ENCODE results near the gene LANCL3.
"Not testable (repeated sequence)": the region's sequence is repeated elsewhere in the genome, so short reads cannot be mapped to it uniquely, and the experiment has no call there.

Gene LANCL3

GRCh38 chrX:37638047-37638446, 66.6 kb downstream of the LANCL3 start:
- no peak for DNase-seq

GRCh38 chrX:37640142-37640541, 68.7 kb downstream of the LANCL3 start:
- DNase-seq, result no peak

DNA sequence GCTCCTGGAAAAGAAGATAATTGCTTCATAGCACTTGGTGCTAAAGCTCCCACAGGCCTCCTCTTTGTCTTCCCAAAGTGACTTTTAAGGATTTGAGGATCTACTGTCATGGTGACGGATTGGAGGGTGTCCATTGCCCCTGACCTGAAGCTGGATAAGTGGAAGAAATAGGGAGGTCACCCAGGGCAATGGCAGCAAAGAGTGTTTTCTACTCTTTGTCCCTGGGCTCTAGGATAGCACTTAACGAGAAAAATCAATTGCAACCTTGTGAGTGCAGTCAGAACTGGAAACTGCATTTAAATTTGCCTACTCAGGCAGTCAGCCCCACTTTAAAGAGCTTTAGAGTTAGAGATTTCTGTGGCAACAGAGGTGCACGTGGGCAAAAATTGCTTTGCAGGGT, 70.4 kb downstream of the LANCL3 start:
- DNase-seq, result no peak

DNA sequence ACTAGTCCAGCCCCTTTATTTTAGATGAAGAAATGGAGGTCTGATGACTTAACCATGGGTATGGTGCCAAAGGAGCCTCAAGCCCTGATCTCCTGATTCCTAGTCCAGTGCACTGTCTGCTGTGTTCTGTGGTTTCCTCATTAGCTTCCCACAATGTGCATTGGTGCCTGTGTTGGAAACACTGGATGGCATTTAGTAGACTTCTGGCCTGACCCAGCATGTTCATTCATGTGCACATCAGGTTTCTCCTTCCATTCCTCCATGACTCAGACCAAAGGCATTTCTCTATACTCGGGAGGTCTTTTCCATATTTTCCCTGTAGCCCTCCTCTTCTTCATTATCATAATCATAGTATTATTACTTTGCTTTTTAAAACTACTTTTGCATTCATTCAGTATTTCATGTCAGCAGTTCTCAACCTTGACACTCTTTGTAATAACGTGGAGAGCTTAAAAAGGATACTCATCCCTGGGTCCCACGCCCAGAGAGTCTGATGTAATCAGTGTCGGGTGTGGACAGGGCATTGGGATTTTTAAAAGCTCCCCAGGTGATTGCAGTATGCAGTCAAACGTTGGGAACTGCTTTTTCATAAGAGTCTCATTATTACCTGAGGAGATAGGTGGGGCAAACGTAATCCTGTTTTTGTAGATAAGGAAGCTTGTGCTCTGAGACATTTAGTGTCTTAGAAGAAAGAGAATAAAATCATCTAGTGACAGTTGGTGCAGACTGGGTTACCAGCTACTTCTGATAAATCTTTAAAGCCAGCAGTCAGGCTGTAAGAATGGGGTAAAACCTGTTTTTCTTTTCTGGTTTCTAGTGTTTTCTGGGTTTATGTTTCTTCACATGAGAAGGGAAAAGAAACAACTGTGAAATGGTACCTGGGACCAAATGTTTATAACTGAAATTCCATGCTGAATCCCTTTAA, 73.2 kb downstream of the LANCL3 start:
- DNase-seq, result no peak

DNA sequence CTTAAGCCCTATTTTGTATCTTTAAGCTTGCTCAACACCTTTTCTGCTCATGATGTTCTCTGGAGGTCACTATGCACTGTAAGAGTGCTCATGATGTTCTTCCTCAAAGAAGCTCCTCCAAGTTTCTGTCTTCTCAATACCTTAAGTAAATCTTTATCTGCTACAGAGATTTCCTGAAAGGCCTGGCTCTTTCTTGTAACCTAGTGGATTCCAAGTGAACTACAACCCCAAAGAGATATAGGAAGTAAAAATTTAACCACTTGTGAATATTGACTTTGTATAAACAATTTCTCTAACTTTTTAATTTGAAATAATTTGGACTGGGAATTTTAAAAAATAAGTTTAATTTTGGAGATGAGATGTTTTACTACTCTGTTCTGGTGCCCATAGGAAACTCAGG, 74.8 kb downstream of the LANCL3 start:
- DNase-seq, result no peak

GRCh38 chrX:37650879-37651278, 79.4 kb downstream of the LANCL3 start:
- DNase-seq, result not testable (repeated sequence)

DNA sequence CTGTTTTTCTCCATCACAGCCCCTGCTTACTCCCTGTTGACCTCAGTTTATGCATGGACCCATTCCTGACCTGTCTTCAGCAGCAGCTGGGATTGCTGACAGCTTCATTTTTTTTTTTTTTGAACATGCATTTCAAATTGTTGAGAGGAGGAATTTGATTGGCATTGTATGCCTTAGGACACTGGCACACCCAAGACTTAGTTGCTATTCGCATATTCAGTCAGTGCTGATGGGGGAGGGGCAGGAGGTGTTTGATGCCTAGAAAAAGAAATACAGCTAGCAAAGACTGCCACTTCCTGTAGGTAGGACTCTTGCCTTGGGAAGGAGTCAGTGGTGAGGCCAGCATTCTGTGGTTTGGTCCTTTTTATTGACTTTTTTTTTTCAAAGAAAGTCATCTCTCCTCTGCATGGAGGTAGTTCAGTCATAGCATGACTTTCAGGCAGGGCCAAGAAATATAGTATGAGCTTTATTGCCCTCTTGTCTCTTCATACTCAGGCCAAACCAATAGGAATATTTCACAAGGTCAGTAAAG, 80.5 kb downstream of the LANCL3 start:
- DNase-seq, result no peak

DNA sequence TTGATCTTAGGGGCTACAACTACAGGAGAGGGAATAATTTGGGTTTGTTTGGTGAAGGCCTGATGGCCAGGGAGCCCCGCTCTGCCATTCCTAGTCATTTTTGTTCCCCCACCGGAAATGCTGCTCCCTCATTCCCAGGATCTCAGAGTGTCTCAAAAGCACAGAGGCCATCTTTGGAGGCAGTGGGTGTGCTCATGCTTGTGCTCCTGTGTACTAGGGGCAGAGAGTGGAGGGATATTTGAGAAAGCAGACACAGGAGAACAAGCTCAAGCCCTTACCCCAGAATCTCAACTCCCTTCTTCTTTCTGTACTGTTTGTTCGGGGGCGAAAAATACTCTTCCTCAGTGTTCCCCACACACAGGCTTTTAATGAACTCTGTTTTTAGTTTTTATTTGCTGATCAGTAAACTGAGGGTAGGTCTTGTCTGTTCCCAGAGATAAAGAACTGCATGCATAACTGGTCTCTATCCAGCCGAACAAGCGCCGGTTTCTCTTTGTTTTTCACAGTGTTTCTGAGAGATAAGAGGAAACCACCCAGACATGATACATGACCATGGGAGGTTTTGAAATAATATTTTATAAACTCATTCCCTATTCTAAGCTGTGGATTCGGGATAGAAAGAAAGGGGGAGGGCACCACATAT, 81.2 kb downstream of the LANCL3 start:
- no peak for DNase-seq

GRCh38 chrX:37653397-37654085, 82.1 kb downstream of the LANCL3 start:
- DNase-seq, result no peak

DNA sequence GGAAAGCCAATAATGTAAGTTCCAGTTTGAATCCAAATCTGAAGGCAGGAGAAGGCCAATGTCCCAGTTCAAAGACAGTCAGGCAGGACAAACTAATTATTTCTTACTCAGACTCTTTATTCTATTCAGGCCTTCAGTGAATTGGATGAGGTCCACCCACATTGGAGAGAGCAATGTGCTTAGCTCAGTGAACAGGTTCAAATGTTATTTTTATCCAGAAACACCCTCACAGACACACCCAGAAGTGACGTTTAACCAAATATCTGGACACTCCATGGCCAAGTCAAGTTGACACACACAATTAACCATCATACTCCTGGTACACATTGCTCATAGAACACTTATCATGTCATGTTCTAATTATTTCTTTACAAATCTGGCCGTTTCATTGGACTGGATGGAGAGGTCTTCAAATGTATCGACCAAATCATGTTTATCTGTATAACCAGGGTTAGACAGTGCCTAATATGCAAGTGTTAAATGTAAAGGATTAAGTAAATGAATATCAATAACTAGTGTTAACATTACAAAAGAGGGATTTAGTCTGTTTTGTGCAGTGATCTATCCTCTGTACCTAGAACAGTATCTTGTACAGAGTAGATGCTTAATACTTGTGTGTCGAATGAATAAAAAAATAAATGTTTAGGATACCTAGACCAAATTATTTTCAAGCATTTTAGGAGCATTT, 87.0 kb downstream of the LANCL3 start:
- DNase-seq, result no peak

GRCh38 chrX:37659047-37659446, 87.6 kb downstream of the LANCL3 start:
- DNase-seq, result no peak

GRCh38 chrX:37662181-37662580, 90.7 kb downstream of the LANCL3 start:
- no peak for DNase-seq

DNA sequence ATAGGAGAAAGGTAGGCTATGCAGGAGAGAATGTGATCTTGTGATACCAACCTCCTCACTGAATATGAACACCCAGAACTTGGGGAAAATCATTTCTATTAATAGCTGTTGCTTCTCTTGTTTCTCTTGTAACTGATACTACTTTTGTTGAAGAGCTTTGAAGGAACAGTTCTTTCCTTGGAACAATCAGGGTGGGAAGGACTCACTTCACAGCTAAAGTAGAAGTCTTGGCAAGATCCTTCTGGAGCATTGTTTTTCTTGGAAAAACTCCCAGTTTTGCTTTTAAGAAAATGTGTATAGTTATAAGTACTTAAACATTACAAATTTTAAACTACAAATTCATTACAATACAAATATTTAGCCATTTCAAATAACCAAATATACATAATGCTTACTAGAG, 95.1 kb downstream of the LANCL3 start:
- no peak for DNase-seq

- no peak for DNase-seq
Measured at GRCh38 chrX:37667141-37667540, 95.7 kb downstream of the LANCL3 start.

GRCh38 chrX:37672563-37672962, 101.1 kb downstream of the LANCL3 start:
- no peak for DNase-seq

- no peak for DNase-seq
Measured at GRCh38 chrX:37676811-37677210, 105.3 kb downstream of the LANCL3 start.

GRCh38 chrX:37677243-37677642, 105.8 kb downstream of the LANCL3 start:
- DNase-seq, result no peak

DNA sequence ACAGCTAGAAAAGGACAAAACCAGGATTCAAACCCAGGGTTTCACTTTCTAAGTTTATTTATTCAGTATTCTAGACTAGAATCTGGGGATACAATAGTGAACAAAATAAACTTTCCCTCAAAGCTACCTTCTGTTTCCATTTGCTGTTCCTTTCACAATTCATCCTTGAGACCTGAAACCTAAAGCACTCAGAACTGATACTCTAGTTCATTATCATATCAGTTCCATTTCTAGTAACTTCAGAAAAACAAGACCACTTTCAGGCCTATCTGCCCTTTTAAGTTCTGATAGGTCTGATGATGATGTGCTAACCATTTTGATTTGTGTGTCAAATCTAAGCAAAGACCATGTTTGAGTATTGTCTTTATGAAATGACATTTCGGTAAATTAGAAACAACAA, 106.3 kb downstream of the LANCL3 start:
- no peak for DNase-seq

DNA sequence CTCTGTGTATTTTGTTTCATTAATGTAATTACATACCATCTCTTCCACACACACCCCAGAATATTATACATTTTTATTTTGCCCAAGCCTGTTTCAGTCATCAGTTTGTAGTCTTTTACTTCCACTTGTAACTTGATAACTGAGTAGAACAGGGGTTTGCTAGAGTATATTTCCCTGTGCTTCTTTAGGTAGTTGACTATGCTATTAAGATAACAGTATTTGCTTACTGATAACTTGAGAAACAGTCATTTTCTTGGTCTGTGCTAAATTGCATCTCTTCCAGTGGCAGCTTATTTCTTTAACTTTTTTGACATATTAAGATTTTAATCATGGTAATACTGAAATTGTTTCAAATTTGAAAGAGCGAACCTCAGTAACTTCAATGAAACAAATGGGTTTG, 107.1 kb downstream of the LANCL3 start:
- DNase-seq, result no peak

- no peak for DNase-seq
Measured at GRCh38 chrX:37679230-37679629, 107.8 kb downstream of the LANCL3 start.

DNA sequence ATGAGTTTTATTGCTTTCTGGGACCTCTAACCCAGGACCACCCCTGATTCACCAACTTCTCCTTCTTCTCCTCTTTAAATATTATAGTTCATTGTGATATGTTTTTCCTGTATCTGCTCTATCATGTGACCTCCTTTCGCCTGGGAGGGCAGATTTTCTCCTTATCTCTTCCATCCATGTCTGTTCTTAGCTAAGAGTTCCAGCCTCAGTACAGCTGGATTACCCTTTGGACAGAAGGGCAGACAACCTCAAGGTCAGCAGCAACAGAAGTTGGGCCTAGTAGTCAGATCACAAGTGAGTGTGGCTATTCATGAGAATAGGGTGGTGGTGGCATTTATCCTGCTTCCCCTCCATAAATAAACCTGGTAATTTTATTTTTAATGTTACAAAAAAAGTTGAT, 108.4 kb downstream of the LANCL3 start:
- DNase-seq, result no peak

DNA sequence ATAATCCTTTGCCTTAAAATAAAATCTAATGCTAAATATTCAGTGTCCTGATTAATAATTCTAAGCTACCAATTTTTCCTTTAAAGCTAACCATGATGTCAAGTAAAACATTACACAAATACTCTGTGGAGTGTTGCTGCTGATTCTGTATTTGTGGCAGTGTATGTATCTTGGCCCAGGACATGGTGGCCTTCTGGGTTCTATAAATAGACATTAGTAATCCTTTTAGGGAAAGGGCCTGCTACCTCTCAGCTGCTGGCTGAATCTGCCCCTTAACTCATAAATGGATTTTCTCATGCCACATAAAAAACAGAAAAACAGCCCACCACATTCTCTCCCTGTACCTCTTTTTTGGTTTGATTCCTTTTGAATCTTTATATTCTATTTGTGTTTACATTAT, 113.0 kb downstream of the LANCL3 start:
- DNase-seq, result no peak

- DNase-seq, result no peak
Measured at GRCh38 chrX:37684973-37685372, 113.5 kb downstream of the LANCL3 start.

Measured in NCI-H2171 treated with DMSO at 0.1 percent for 48 hours (cell line).